ENCODE results near the gene KIAA1671.

Gene KIAA1671

DNA sequence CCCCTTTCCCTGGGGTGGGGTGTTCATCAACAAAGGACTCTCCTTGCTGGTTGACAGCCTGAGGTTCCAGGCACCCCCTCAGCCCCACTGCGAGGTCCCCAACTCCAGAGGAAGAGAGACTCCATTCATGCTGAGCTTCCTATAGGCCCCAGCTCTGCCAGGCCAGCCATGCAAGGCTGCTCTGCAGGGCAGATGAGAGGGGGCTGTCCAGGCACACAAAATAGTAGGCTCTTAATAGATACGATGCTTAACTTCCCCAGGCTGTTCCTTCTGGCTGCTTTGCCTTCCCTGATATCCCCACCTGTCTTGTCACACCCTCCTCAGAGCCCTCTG lies 202.1 kb downstream of the KIAA1671 start:
- H3F3A ChIP-seq (ENCODE audit: insufficient read depth, low read length) = no peaks in the 10 kb centered on the region

DNA sequence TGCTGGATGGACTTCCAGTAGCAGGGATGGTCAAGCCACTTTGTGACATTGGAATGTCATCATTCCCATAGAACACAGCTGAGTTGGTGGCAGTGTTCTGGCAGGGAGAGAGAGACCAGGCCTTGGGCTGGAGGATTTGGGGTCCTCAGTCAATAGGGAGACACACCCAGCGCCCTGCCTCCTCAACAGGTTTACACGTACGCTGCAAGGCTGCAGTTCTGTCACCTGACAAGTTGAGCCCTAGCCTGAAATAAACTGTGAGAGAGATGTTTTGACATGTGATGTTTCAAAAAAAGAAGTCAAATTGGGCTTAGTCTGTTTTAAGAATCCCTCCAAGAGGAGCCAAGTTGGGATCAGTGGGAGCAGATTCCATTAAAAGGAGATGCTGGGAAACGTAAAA lies 204.2 kb downstream of the KIAA1671 start:
- Histone ChIP-seq H3K9me2 (ENCODE audit: low read depth, low read length) (no peaks in the 10 kb centered on the region), H3K27ac (ENCODE audit: low read depth, low read length, poor library complexity, severe bottlenecking) (no peak overlapping the region), H2AFZ (ENCODE audit: low read length) (no peak overlapping the region), H3K79me2 (ENCODE audit: insufficient read depth, low read length) (no peaks in the 10 kb centered on the region), H4K20me1 (ENCODE audit: insufficient read depth, low read length) (no peaks in the 10 kb centered on the region), H3K4me2 (ENCODE audit: low read length) (no peak overlapping the region), H3K9me3 (ENCODE audit: low read length) (no peaks in the 10 kb centered on the region), H3K9ac (ENCODE audit: low read length) (no peak overlapping the region), H3F3A (ENCODE audit: insufficient read depth, low read length) (no peaks in the 10 kb centered on the region), H3K4me3 (ENCODE audit: low read depth, low read length, poor library complexity, severe bottlenecking) (no peak overlapping the region), H3K36me3 (ENCODE audit: insufficient read depth, low read length) (no peaks in the 10 kb centered on the region), H3K27me3 (ENCODE audit: insufficient read depth, low read length) (0 out of 2 replicates have a peak, but pooled peaks cover 5% of the 10 kb centered on the region), H3K4me1 (ENCODE audit: insufficient read depth, low read length, severe bottlenecking) (no peaks in the 10 kb centered on the region)
- no peak for TF ChIP-seq EZH2 (IDR thresholded peaks at IDR 0.05; ENCODE audit: borderline replicate concordance, low read length)
- TF ChIP-seq, protein P1, sequence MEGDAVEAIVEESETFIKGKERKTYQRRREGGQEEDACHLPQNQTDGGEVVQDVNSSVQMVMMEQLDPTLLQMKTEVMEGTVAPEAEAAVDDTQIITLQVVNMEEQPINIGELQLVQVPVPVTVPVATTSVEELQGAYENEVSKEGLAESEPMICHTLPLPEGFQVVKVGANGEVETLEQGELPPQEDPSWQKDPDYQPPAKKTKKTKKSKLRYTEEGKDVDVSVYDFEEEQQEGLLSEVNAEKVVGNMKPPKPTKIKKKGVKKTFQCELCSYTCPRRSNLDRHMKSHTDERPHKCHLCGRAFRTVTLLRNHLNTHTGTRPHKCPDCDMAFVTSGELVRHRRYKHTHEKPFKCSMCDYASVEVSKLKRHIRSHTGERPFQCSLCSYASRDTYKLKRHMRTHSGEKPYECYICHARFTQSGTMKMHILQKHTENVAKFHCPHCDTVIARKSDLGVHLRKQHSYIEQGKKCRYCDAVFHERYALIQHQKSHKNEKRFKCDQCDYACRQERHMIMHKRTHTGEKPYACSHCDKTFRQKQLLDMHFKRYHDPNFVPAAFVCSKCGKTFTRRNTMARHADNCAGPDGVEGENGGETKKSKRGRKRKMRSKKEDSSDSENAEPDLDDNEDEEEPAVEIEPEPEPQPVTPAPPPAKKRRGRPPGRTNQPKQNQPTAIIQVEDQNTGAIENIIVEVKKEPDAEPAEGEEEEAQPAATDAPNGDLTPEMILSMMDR (IDR thresholded peaks at IDR 0.05; ENCODE audit: low read length) = no peak

More for the DNA sequence above, 202.1 kb downstream of the KIAA1671 start:
- Histone ChIP-seq H3K27ac (ENCODE audit: low read depth, low read length, poor library complexity, severe bottlenecking) (no peak overlapping the region), H4K20me1 (ENCODE audit: insufficient read depth, low read length) (no peaks in the 10 kb centered on the region), H3K27me3 (ENCODE audit: insufficient read depth, low read length) (0 out of 2 replicates have a peak, but pooled peaks cover 5% of the 10 kb centered on the region), H3K4me3 (ENCODE audit: low read depth, low read length, poor library complexity, severe bottlenecking) (no peak overlapping the region), H3K9me2 (ENCODE audit: low read depth, low read length) (no peaks in the 10 kb centered on the region), H3K4me1 (ENCODE audit: insufficient read depth, low read length, severe bottlenecking) (no peaks in the 10 kb centered on the region), H2AFZ (ENCODE audit: low read length) (no peak overlapping the region), H3K36me3 (ENCODE audit: insufficient read depth, low read length) (no peaks in the 10 kb centered on the region), H3K9ac (ENCODE audit: low read length) (no peak overlapping the region), H3K9me3 (ENCODE audit: low read length) (no peaks in the 10 kb centered on the region), H3K79me2 (ENCODE audit: insufficient read depth, low read length) (no peaks in the 10 kb centered on the region), H3K4me2 (ENCODE audit: low read length) (no peak overlapping the region)
- TF ChIP-seq, protein P1 (IDR thresholded peaks at IDR 0.05; ENCODE audit: low read length) = no peak

DNA sequence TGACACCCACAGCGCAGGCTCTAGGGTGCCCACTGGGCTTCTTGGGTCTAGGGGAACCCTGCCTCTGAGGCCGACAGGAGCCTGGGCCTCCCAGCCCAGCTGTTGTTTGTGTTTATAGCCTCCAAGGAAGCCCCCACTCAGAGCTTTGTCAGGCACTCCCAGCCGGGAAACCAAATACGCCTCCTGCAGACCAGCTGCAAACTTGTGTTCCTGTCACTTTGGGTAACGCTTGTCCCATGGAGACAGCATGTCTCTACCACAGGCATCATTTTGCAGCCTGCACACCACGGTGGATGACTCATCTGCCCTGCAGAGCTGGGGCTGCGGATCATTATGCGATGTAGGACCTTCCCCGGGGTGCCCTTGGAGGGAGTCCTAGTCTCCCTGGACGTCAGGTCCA lies 206.5 kb downstream of the KIAA1671 start:
- TF ChIP-seq EZH2 (IDR thresholded peaks at IDR 0.05; ENCODE audit: borderline replicate concordance, low read length) = no peak
- TF ChIP-seq, protein P1 (IDR thresholded peaks at IDR 0.05; ENCODE audit: low read length) = no peak
- no peaks in the 10 kb centered on the region for H3K79me2 ChIP-seq (ENCODE audit: insufficient read depth, low read length)
- H3K27ac ChIP-seq (ENCODE audit: low read depth, low read length, poor library complexity, severe bottlenecking) = no peak overlapping the region
- no peaks in the 10 kb centered on the region for H3K9me2 ChIP-seq (ENCODE audit: low read depth, low read length)
- no peak overlapping the region for H3K4me2 ChIP-seq (ENCODE audit: low read length)
- H2AFZ ChIP-seq (ENCODE audit: low read length) = no peak overlapping the region
- H3K9ac ChIP-seq (ENCODE audit: low read length) = no peak overlapping the region
- H3K27me3 ChIP-seq (ENCODE audit: insufficient read depth, low read length) = peaks cover 5% of the 10 kb centered on the region; the same call in 1 of the 2 replicates
- no peaks in the 10 kb centered on the region for H4K20me1 ChIP-seq (ENCODE audit: insufficient read depth, low read length)
- H3K36me3 ChIP-seq (ENCODE audit: insufficient read depth, low read length) = no peaks in the 10 kb centered on the region
- no peaks in the 10 kb centered on the region for H3K9me3 ChIP-seq (ENCODE audit: low read length)
- H3K4me1 ChIP-seq (ENCODE audit: insufficient read depth, low read length, severe bottlenecking) = no peaks in the 10 kb centered on the region
- no peaks in the 10 kb centered on the region for H3F3A ChIP-seq (ENCODE audit: insufficient read depth, low read length)
- no peak overlapping the region for H3K4me3 ChIP-seq (ENCODE audit: low read depth, low read length, poor library complexity, severe bottlenecking)
